ENCODE measurements around the gene CBX7. TPM values are rescaled to one million over a fixed set of nuclear protein-coding genes. Genes with fewer than 3 reads are reported as not detected.

The CBX7 gene
- total and polyA plus RNA-seq, 10 donors, result 20.2 to 99.4 (median 60.3) TPM

GRCh38 chr22:39144101-39144767 lies 8.2 kb downstream of the CBX7 start:
- TF ChIP-seq POLR2AphosphoS5 (IDR thresholded peaks at IDR 0.05) (peak; percentile 72 to 83 (median 81)), POLR2A (IDR thresholded peaks at IDR 0.05) (no peak)
- Histone ChIP-seq H3K27me3 (replicated peaks in 1 of 7) (no peaks in the 10 kb centered on the region), H3K36me3 (peaks cover 0 to 43% (median 1%) of the 10 kb centered on the region in 6 donors), H3K9me3 (no peaks in the 10 kb centered on the region), H3K4me3 (peak overlapping the region; percentile 74 to 97 (median 94)), H3K4me1 (peaks cover 31 to 64% (median 52%) of the 10 kb centered on the region in 6 donors), H3K27ac (peak overlapping the region; percentile 85 to 98 (median 95))
- intact Hi-C loops (cut with DNase I; ENCODE audit: low total_unique reads), result no loop called here
- 5 to 11% (median 6%) methylated on average over 18 to 22 of the region's 22 CpGs for WGBS, 5 donors
- DNase-seq, result peak; percentile 90

- TF ChIP-seq POLR2AphosphoS5 (IDR thresholded peaks at IDR 0.05) (no peak), CTCF (IDR thresholded peaks at IDR 0.05 in 8 of 11, conservative IDR thresholded peaks at IDR 0.05 in 3 of 11) (no peak), POLR2A (IDR thresholded peaks at IDR 0.05) (no peak)
- no peak overlapping the region for H3K27ac ChIP-seq
- no peak overlapping the region for H3K4me3 ChIP-seq
- H3K9me3 ChIP-seq, result no peaks in the 10 kb centered on the region
- DNase-seq, result peak; percentile 77
- peaks cover 0 to 46% (median 4%) of the 10 kb centered on the region in 6 donors for H3K36me3 ChIP-seq
- H3K4me1 ChIP-seq, result peaks cover 16 to 43% (median 32%) of the 10 kb centered on the region in 6 donors
- WGBS, 5 donors, result 85 to 95% (median 94%) methylated on average over 11 to 14 of the region's 14 CpGs
- no peaks in the 10 kb centered on the region for H3K27me3 ChIP-seq (replicated peaks in 1 of 7)
- intact Hi-C loops (cut with DNase I; ENCODE audit: low total_unique reads), result no loop called here
These were observed 10.3 kb downstream of the CBX7 start for GRCh38 chr22:39142088-39142680.

GRCh38 chr22:39139933-39140332 lies 12.5 kb downstream of the CBX7 start:
- intact Hi-C loops (cut with DNase I; ENCODE audit: low total_unique reads), result no loop called here
- no peak overlapping the region for H3K27ac ChIP-seq
- H3K9me3 ChIP-seq, result no peaks in the 10 kb centered on the region
- no peak for TF ChIP-seq POLR2AphosphoS5 (IDR thresholded peaks at IDR 0.05)
- TF ChIP-seq CTCF (IDR thresholded peaks at IDR 0.05 in 8 of 11, conservative IDR thresholded peaks at IDR 0.05 in 3 of 11), result no peak
- TF ChIP-seq POLR2A (IDR thresholded peaks at IDR 0.05), result no peak
- WGBS, 5 donors, result 81 to 90% (median 87%) methylated on average over 7 of the region's 7 CpGs
- no peak overlapping the region for H3K4me3 ChIP-seq
- H3K36me3 ChIP-seq, result peaks cover 0 to 63% (median 6%) of the 10 kb centered on the region in 6 donors
- H3K27me3 ChIP-seq (replicated peaks in 1 of 7), result no peaks in the 10 kb centered on the region
- DNase-seq, result no peak
- peaks cover 7 to 26% (median 17%) of the 10 kb centered on the region in 6 donors for H3K4me1 ChIP-seq

- intact Hi-C loops (cut with DNase I; ENCODE audit: low total_unique reads), result no loop called here
- Histone ChIP-seq H3K9me3 (no peaks in the 10 kb centered on the region), H3K4me1 (peaks cover 0 to 11% (median 4%) of the 10 kb centered on the region in 6 donors), H3K27me3 (replicated peaks in 1 of 7) (no peaks in the 10 kb centered on the region), H3K36me3 (peaks cover 0 to 78% (median 17%) of the 10 kb centered on the region in 6 donors), H3K4me3 (no peak overlapping the region), H3K27ac (no peak overlapping the region)
- peak; percentile 59 for DNase-seq
- WGBS, 5 donors, result 69 to 78% (median 77%) methylated on average over 13 to 14 of the region's 14 CpGs
- TF ChIP-seq CTCF (IDR thresholded peaks at IDR 0.05 in 8 of 11, conservative IDR thresholded peaks at IDR 0.05 in 3 of 11) (no peak), POLR2AphosphoS5 (IDR thresholded peaks at IDR 0.05) (no peak), POLR2A (IDR thresholded peaks at IDR 0.05) (no peak)
These were observed 14.0 kb downstream of the CBX7 start for GRCh38 chr22:39138357-39138997.

Data from spleen (tissue), 11 donors.